GM12875 (cell line): ENCODE data around the gene EHD3.

Experiments
- H3K4me3 ChIP-seq: one replicate; pipeline ENCODE4 v1.5.1; 2011; ENCODE audit warnings: low read depth, low read length, control low read depth
- TF ChIP-seq, protein P1 (sequence below): IDR thresholded peaks from 2 replicates; pipeline ENCODE4 v1.5.1; 2011; ENCODE audit warnings: low read depth, mild to moderate bottlenecking, control low read depth, inconsistent platforms, low read length, moderate library complexity, borderline replicate concordance; ENCODE audit not compliant: insufficient read depth

The EHD3 gene

DNA sequence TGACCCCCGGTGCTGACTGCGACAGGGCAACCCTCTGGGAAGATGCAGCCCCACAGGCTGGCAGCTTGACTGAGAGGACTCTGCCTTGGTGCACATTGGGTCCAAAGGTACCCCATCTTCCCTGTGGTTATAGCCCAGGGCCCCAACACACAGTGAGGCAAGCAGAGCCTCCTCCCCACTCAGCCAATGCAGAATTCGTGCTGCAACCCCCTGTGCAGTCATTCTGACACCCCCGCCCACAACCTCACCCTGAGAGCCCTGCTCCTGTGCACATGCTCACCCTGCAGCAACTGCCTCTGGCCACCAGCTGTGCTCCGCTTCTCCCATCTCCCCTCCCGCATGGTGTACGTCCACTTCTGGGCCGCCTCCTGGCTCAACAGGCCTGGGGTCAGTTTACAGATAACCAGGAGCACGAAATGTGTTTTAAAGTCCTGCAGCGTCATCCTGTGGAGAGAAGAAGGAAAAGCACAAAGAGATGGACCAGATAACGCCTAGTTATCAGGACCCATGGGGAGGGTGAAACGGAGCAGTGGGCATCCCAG is 41.0 kb upstream of the EHD3 start:
- TF ChIP-seq, protein P1, sequence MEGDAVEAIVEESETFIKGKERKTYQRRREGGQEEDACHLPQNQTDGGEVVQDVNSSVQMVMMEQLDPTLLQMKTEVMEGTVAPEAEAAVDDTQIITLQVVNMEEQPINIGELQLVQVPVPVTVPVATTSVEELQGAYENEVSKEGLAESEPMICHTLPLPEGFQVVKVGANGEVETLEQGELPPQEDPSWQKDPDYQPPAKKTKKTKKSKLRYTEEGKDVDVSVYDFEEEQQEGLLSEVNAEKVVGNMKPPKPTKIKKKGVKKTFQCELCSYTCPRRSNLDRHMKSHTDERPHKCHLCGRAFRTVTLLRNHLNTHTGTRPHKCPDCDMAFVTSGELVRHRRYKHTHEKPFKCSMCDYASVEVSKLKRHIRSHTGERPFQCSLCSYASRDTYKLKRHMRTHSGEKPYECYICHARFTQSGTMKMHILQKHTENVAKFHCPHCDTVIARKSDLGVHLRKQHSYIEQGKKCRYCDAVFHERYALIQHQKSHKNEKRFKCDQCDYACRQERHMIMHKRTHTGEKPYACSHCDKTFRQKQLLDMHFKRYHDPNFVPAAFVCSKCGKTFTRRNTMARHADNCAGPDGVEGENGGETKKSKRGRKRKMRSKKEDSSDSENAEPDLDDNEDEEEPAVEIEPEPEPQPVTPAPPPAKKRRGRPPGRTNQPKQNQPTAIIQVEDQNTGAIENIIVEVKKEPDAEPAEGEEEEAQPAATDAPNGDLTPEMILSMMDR, result no peak
- H3K4me3 ChIP-seq, result no peak overlapping the region

DNA sequence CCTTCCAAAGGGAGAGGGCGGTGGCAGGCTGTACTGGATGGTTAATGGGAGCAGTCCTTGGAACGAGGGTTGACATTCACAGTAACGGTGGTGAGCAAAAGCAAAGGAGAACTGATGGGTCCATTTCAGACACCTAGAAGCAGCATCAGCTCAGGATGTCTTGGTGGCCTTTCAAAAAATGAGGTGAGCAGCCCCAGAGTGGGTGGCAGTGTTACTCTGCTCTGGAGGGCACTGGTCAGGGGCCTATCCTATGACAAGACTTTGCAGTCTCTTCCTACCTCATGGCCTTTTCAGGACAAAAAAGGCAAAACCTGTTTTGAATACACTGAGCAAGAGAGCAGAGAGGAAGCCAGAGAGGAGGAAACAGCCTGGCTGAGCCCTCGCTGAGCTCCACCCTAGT is 40.1 kb upstream of the EHD3 start:
- TF ChIP-seq, protein P1, result no peak
- no peak overlapping the region for H3K4me3 ChIP-seq

DNA sequence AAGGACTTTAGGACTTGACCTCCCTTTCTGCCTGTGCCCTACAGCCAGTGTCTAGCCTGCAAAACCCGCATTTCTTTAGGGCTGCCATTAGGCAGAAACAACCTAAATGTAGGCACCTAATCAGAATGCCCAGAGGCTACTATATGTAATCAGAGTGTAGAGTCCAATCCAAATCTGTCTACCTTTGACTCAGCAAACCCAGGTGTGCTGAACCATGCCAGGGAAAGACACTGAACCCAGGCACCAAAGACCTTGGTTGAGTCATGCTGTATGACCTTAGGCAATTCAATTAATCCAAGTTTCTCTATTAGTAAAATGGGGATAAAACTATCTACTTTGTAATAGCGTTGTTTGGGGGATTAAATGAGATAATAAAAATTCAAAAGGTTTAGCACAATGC is 37.3 kb upstream of the EHD3 start:
- TF ChIP-seq, protein P1, result no peak
- no peak overlapping the region for H3K4me3 ChIP-seq

DNA sequence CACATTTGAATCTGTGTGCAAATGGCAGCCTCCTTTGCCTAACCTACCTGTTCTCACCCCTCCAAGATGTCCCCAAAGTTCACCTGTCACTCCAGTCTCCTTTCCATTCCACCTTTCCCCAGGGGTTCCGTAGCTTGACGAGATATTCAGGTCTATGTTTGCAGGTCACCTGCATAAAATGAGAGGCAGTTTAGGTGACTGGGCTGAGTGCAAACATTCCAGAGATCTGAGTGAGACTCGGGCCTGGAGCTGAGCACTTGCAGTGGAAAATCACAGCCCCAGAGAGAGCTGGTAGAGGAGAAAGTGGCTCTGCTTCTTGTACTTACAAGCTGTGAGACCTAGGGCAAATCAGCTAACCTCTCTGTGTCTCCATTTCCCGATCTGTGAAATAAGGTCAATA is 36.8 kb upstream of the EHD3 start:
- no peak overlapping the region for H3K4me3 ChIP-seq
- TF ChIP-seq, protein P1, result no peak

DNA sequence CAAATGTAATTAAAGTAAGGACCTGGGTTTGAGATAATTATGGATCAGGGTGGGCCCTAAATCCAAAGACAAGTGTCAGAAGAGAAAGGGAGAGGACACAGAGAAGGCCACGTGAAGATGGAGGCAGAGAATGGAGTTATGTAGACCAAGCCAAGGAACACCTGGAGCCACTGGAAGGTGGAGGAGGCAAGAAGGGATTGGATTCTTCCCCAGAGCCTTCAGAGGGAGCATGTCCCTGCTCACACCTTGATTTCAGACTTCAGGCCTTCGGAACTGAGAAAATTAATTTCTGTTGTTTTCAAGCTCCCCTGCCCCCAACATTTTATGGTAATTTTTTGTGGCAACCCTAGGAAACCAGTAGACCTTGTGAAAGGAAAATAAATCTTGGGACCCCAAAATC is 36.3 kb upstream of the EHD3 start:
- H3K4me3 ChIP-seq, result no peak overlapping the region
- TF ChIP-seq, protein P1, result no peak

DNA sequence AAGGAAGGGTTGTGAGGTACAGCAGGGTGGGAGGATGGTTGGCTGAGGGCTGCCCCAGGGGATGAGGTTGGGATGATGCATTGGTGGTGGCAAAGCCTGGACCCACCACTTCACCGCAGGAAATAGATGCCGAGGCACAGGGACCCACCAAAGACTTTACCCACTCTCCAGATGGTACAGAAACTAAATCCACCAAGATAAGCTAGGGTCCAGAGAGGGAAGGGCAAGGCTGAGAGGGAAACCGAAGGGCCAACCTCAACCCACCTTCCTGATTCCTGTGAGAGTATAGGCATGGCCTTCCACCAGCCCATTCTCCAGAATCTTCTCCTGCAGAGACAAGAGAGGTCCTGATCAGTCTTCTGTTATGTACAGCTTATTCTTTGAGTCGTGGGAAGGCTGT is 34.7 kb upstream of the EHD3 start:
- TF ChIP-seq, protein P1, result no peak
- H3K4me3 ChIP-seq, result no peak overlapping the region

DNA sequence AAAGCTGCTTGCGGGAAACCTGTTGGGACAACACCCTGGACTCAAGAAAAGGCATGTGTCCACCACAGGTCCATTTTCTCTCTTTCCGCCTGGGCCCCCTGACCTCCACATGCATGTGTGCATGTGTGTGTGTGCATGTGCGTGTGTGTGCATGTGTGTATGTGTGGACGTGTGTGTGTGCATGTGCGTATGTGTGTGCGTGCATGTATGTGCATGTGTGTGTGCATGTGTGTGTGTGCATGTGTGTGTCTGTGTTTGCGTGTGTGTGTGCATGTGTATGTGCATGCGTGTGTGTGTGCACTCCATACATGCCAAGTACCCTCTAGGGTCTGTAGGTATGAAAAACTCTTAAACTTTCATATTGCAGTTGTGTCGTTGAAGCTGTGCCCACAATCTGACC is 33.0 kb upstream of the EHD3 start:
- H3K4me3 ChIP-seq, result no peak overlapping the region
- TF ChIP-seq, protein P1, result no peak
